ENCODE data around the gene GRAMD2B.
"Not testable (repeated sequence)": the region's sequence is repeated elsewhere in the genome, so short reads cannot be mapped to it uniquely, and the experiment has no call there.

GRCh38 chr5:126380316-126380715 is 42.9 kb upstream of the GRAMD2B start:
- not testable (repeated sequence) for TF ChIP-seq CTCF (IDR thresholded peaks at IDR 0.05; ENCODE audit: low read length); EZH2 (optimal IDR thresholded peaks at IDR 0.05; ENCODE audit: low read depth, low read length); EZH2phosphoT487 (IDR thresholded peaks at IDR 0.05; ENCODE audit: low read length)
